ENCODE data around the gene IRGQ. TPM values are rescaled to one million over a fixed set of nuclear protein-coding genes. Genes with fewer than 3 reads are reported as not detected.

The IRGQ gene
- total RNA-seq, 1 experiment from 2014 or later, result 38.1 TPM

DNA sequence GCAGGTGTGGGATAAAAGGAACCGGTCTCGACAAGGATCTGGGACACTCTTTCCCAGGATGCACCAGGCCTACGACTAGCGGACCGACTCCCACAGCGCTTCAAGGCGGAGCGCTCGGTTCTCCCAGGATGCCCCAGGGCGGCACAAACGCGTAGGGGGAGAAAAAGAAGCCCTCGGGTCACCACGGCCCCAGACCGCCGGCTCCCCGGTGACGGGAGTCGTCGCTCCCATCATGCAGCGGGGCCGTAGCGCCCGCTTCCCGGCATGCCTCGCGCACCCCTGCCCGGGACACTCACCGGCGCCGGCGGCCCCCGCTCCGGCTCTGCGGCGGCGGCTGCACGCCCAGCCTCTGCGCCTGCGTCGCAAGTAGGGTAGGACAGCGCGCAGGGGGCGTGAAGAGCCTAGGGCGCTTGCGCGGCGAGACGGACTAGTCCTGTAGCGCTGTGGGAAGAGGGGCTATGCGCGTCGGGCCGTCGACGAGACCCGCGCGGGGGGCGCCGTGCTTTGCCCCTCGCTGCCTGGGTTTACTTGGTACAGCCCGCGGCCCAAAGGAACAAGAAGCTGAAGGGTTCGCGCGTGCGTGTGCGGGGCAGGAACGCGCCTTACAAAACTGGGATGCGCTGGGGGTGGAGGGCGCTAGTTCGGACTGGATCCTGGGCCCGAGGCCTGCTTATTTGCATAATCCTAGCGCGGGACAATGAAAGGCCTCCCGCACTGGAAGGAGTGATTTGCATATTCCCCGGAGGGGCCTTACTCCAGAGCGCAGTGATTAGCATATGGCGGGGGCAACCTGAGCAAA, 23.5 kb upstream of the IRGQ start, which contains the start of gene ZNF428 (continued):
- TF ChIP-seq, protein P1, sequence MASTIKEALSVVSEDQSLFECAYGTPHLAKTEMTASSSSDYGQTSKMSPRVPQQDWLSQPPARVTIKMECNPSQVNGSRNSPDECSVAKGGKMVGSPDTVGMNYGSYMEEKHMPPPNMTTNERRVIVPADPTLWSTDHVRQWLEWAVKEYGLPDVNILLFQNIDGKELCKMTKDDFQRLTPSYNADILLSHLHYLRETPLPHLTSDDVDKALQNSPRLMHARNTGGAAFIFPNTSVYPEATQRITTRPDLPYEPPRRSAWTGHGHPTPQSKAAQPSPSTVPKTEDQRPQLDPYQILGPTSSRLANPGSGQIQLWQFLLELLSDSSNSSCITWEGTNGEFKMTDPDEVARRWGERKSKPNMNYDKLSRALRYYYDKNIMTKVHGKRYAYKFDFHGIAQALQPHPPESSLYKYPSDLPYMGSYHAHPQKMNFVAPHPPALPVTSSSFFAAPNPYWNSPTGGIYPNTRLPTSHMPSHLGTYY (CRISPR knock-in tag; IDR thresholded peaks at IDR 0.05), result no peak
- TF ChIP-seq ZNF416 (CRISPR knock-in tag; IDR thresholded peaks at IDR 0.05) (no peak), SP1 (CRISPR knock-in tag; conservative IDR thresholded peaks at IDR 0.05) (peak; percentile 75), PRRX2 (CRISPR knock-in tag; IDR thresholded peaks at IDR 0.05) (no peak), MYBL2 (CRISPR knock-in tag; IDR thresholded peaks at IDR 0.05) (no peak)
- TF ChIP-seq, protein P2, sequence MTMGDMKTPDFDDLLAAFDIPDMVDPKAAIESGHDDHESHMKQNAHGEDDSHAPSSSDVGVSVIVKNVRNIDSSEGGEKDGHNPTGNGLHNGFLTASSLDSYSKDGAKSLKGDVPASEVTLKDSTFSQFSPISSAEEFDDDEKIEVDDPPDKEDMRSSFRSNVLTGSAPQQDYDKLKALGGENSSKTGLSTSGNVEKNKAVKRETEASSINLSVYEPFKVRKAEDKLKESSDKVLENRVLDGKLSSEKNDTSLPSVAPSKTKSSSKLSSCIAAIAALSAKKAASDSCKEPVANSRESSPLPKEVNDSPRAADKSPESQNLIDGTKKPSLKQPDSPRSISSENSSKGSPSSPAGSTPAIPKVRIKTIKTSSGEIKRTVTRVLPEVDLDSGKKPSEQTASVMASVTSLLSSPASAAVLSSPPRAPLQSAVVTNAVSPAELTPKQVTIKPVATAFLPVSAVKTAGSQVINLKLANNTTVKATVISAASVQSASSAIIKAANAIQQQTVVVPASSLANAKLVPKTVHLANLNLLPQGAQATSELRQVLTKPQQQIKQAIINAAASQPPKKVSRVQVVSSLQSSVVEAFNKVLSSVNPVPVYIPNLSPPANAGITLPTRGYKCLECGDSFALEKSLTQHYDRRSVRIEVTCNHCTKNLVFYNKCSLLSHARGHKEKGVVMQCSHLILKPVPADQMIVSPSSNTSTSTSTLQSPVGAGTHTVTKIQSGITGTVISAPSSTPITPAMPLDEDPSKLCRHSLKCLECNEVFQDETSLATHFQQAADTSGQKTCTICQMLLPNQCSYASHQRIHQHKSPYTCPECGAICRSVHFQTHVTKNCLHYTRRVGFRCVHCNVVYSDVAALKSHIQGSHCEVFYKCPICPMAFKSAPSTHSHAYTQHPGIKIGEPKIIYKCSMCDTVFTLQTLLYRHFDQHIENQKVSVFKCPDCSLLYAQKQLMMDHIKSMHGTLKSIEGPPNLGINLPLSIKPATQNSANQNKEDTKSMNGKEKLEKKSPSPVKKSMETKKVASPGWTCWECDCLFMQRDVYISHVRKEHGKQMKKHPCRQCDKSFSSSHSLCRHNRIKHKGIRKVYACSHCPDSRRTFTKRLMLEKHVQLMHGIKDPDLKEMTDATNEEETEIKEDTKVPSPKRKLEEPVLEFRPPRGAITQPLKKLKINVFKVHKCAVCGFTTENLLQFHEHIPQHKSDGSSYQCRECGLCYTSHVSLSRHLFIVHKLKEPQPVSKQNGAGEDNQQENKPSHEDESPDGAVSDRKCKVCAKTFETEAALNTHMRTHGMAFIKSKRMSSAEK (CRISPR knock-in tag; IDR thresholded peaks at IDR 0.05; ENCODE audit: borderline replicate concordance), result no peak
- TF ChIP-seq, protein P3, sequence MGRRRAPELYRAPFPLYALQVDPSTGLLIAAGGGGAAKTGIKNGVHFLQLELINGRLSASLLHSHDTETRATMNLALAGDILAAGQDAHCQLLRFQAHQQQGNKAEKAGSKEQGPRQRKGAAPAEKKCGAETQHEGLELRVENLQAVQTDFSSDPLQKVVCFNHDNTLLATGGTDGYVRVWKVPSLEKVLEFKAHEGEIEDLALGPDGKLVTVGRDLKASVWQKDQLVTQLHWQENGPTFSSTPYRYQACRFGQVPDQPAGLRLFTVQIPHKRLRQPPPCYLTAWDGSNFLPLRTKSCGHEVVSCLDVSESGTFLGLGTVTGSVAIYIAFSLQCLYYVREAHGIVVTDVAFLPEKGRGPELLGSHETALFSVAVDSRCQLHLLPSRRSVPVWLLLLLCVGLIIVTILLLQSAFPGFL (CRISPR knock-in tag; IDR thresholded peaks at IDR 0.05; ENCODE audit: borderline replicate concordance), result peak; percentile 78; the same call in 1 of the 2 replicates

DNA sequence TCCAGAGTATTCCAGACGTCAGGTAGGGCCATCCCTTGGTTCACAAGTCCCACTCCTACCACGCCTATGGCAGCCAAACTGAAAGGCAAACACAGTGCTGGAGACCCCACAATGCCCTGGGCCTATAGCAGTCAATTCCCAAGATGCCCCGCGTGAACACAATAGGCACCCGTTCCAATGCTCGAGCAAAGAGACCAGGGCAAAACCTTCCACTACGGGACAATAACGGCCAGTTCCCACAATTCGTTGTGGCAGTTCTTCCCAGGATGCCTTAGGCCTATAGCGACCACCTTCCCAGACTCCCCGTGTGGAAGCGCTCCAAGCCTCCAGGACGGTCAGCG, 23.0 kb upstream of the IRGQ start:
- ATAC-seq, result peak; percentile 14
- TF ChIP-seq, protein P2 (CRISPR knock-in tag; IDR thresholded peaks at IDR 0.05; ENCODE audit: borderline replicate concordance), result 0 out of 2 replicates have a peak, but pooled peaks have one; percentile 45
- TF ChIP-seq, protein P4, sequence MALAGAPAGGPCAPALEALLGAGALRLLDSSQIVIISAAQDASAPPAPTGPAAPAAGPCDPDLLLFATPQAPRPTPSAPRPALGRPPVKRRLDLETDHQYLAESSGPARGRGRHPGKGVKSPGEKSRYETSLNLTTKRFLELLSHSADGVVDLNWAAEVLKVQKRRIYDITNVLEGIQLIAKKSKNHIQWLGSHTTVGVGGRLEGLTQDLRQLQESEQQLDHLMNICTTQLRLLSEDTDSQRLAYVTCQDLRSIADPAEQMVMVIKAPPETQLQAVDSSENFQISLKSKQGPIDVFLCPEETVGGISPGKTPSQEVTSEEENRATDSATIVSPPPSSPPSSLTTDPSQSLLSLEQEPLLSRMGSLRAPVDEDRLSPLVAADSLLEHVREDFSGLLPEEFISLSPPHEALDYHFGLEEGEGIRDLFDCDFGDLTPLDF (CRISPR knock-in tag; IDR thresholded peaks at IDR 0.05), result no peak
- TF ChIP-seq, protein P5, sequence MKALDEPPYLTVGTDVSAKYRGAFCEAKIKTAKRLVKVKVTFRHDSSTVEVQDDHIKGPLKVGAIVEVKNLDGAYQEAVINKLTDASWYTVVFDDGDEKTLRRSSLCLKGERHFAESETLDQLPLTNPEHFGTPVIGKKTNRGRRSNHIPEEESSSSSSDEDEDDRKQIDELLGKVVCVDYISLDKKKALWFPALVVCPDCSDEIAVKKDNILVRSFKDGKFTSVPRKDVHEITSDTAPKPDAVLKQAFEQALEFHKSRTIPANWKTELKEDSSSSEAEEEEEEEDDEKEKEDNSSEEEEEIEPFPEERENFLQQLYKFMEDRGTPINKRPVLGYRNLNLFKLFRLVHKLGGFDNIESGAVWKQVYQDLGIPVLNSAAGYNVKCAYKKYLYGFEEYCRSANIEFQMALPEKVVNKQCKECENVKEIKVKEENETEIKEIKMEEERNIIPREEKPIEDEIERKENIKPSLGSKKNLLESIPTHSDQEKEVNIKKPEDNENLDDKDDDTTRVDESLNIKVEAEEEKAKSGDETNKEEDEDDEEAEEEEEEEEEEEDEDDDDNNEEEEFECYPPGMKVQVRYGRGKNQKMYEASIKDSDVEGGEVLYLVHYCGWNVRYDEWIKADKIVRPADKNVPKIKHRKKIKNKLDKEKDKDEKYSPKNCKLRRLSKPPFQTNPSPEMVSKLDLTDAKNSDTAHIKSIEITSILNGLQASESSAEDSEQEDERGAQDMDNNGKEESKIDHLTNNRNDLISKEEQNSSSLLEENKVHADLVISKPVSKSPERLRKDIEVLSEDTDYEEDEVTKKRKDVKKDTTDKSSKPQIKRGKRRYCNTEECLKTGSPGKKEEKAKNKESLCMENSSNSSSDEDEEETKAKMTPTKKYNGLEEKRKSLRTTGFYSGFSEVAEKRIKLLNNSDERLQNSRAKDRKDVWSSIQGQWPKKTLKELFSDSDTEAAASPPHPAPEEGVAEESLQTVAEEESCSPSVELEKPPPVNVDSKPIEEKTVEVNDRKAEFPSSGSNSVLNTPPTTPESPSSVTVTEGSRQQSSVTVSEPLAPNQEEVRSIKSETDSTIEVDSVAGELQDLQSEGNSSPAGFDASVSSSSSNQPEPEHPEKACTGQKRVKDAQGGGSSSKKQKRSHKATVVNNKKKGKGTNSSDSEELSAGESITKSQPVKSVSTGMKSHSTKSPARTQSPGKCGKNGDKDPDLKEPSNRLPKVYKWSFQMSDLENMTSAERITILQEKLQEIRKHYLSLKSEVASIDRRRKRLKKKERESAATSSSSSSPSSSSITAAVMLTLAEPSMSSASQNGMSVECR (CRISPR knock-in tag; IDR thresholded peaks at IDR 0.05; ENCODE audit: borderline replicate concordance), result 0 out of 2 replicates have a peak, but pooled peaks have one; percentile 33
- TF ChIP-seq SMAD3 (CRISPR knock-in tag; IDR thresholded peaks at IDR 0.05; ENCODE audit: borderline replicate concordance) (0 out of 2 replicates have a peak, but pooled peaks have one; percentile 48), ZNF317 (CRISPR knock-in tag; IDR thresholded peaks at IDR 0.05; ENCODE audit: borderline replicate concordance, low read depth) (no peak), PRRX2 (CRISPR knock-in tag; IDR thresholded peaks at IDR 0.05) (no peak; the same call in 1 of the 2 replicates), FOXK1 (CRISPR knock-in tag; IDR thresholded peaks at IDR 0.05) (peak; percentile 33; the same call in 1 of the 2 replicates)
- Mint-ChIP-seq H3K9me3 (0 out of 2 replicates have a peak, but pooled peaks cover 5% of the 10 kb centered on the region), H3K27ac (peak overlapping the region; percentile 91), H3K4me1 (peaks cover 18% of the 10 kb centered on the region), H3K27me3 (ENCODE audit: low read depth) (no peaks in the 10 kb centered on the region), H3K4me3 (peak overlapping the region; percentile 74), H3K36me3 (peaks cover 5% of the 10 kb centered on the region)
- no peak for DNase-seq (ENCODE audit: low spot score)
- ChIA-PET POLR2A (no interaction called here), CTCF (interaction anchor here (1.6 kb wide), 1 partner anchor 50 kb away, joined by 3 read pairs; no protein-coding TSS in a partner anchor)

Data from WTC11 (cell line).